Mesenchymal stem cell (in vitro differentiated cells and primary cell): Measurements from ENCODE around the gene MED15.

Experiments used
- DNase-seq: peaks from one replicate; pipeline ENCODE4 v3.0.0-alpha.2; 2013
- H2AFZ ChIP-seq: one replicate; pipeline ENCODE4 v1.6.1; 2013; ENCODE audit warnings: low read depth, mild to moderate bottlenecking, control low read depth, inconsistent platforms, low read length, moderate library complexity
- H2AK5ac ChIP-seq: 2 replicates; pipeline ENCODE4 v1.6.1; 2013; ENCODE audit warnings: low read length, moderate library complexity, mild to moderate bottlenecking, inconsistent platforms; ENCODE audit not compliant: severe bottlenecking
- H2BK120ac ChIP-seq: one replicate; pipeline ENCODE4 v1.6.1; 2013; ENCODE audit warnings: low read depth, mild to moderate bottlenecking, inconsistent platforms, low read length, moderate library complexity
- H2BK12ac ChIP-seq, 2 experiments: one replicate each; pipeline ENCODE4 v1.6.1; 2013; ENCODE audit warnings: inconsistent platforms in 2 of 2, low read length in 2 of 2, mild to moderate bottlenecking in 2 of 2, moderate library complexity in 2 of 2, control low read depth in 1 of 2
- H2BK15ac ChIP-seq: one replicate; pipeline ENCODE4 v1.6.1; 2013; ENCODE audit warnings: mild to moderate bottlenecking, low read depth, inconsistent platforms; ENCODE audit not compliant: poor library complexity, severe bottlenecking
- H2BK5ac ChIP-seq: 2 replicates; pipeline ENCODE4 v1.6.1; 2013; ENCODE audit warnings: low read depth, mild to moderate bottlenecking, low read length, control low read depth, inconsistent platforms; ENCODE audit not compliant: poor library complexity, severe bottlenecking
- H3K14ac ChIP-seq, 2 experiments: one replicate each; pipeline ENCODE4 v1.6.1; 2013; ENCODE audit warnings: inconsistent platforms in 2 of 2, low read length in 2 of 2, control low read depth in 1 of 2, mild to moderate bottlenecking in 1 of 2, moderate library complexity in 1 of 2
- H3K18ac ChIP-seq, 2 experiments: one replicate each; pipeline ENCODE4 v1.6.1; 2013; ENCODE audit warnings: inconsistent platforms in 2 of 2, low read length in 2 of 2, control low read depth in 1 of 2, low read depth in 1 of 2, mild to moderate bottlenecking in 1 of 2
- H3K23ac ChIP-seq, 2 experiments: one replicate each; pipeline ENCODE4 v1.6.1; 2013; ENCODE audit warnings: inconsistent platforms in 2 of 2, low read length in 2 of 2, mild to moderate bottlenecking in 2 of 2, moderate library complexity in 2 of 2, control low read depth in 1 of 2
- H3K27ac ChIP-seq: 2 replicates; pipeline ENCODE4 v1.5.1; 2013; ENCODE audit warnings: mild to moderate bottlenecking, moderate library complexity, low read length, control low read depth, inconsistent platforms; ENCODE audit not compliant: poor library complexity, severe bottlenecking
- H3K27me3 ChIP-seq, 2 experiments: 2 replicates each; pipeline versions ENCODE4 v1.6.1 to v1.7.0; 2013; ENCODE audit warnings: low read length in 2 of 2, mild to moderate bottlenecking in 2 of 2, moderate library complexity in 2 of 2, control low read depth in 1 of 2, inconsistent platforms in 1 of 2; ENCODE audit not compliant: control insufficient read depth in 1 of 2, insufficient read depth in 1 of 2
- H3K36me3 ChIP-seq, 2 experiments: 2 replicates each; pipeline versions ENCODE4 v1.6.1 to v1.7.0; 2013; ENCODE audit warnings: low read length in 2 of 2, control low read depth in 1 of 2, inconsistent platforms in 1 of 2, low read depth in 1 of 2, mild to moderate bottlenecking in 1 of 2; ENCODE audit not compliant: insufficient read depth in 2 of 2, control insufficient read depth in 1 of 2
- H3K4ac ChIP-seq, 2 experiments: one replicate each; pipeline ENCODE4 v1.6.1; 2013; ENCODE audit warnings: inconsistent platforms in 2 of 2, low read length in 2 of 2, mild to moderate bottlenecking in 2 of 2, moderate library complexity in 2 of 2, control low read depth in 1 of 2, low read depth in 1 of 2
- H3K4me1 ChIP-seq: 2 replicates; pipeline ENCODE4 v1.6.1; 2013; ENCODE audit warnings: low read depth, low read length, control low read depth; ENCODE audit not compliant: control insufficient read depth, insufficient read depth
- H3K4me2 ChIP-seq: 2 replicates; pipeline ENCODE4 v1.6.1; 2013; ENCODE audit warnings: low read length, mild to moderate bottlenecking, inconsistent platforms; ENCODE audit not compliant: poor library complexity, severe bottlenecking
- H3K4me3 ChIP-seq, 2 experiments: 2 replicates each; pipeline versions ENCODE4 v1.5.1 to v1.7.0; 2013; ENCODE audit warnings: low read length in 2 of 2, mild to moderate bottlenecking in 2 of 2, control low read depth in 1 of 2, low read depth in 1 of 2; ENCODE audit not compliant: insufficient read depth in 1 of 2
- H3K79me1 ChIP-seq: replicated peaks from 2 replicates; pipeline ENCODE4 v1.6.1; 2013; ENCODE audit warnings: mild to moderate bottlenecking, control low read depth, low read length, inconsistent platforms; ENCODE audit not compliant: poor library complexity, severe bottlenecking
- H3K9ac ChIP-seq: 2 replicates; pipeline ENCODE4 v1.7.0; 2013; ENCODE audit warnings: mild to moderate bottlenecking, low read length, moderate library complexity
- H3K9me3 ChIP-seq: 2 replicates; pipeline ENCODE4 v1.7.0; 2013; ENCODE audit warnings: mild to moderate bottlenecking, low read length; ENCODE audit not compliant: control insufficient read depth
- H4K8ac ChIP-seq: one replicate; pipeline ENCODE4 v1.6.1; 2013; ENCODE audit warnings: inconsistent platforms, mild to moderate bottlenecking, low read length, moderate library complexity
- H4K91ac ChIP-seq: one replicate; pipeline ENCODE4 v1.6.1; 2013; ENCODE audit warnings: mild to moderate bottlenecking, low read length, inconsistent platforms
- WGBS: methylation state at CpG from one replicate; pipeline ENCODE4 v1.1.7; 2013; ENCODE audit warnings: mixed read lengths; 5-methylcytosine and 5-hydroxymethylcytosine counted together

The MED15 gene

DNA sequence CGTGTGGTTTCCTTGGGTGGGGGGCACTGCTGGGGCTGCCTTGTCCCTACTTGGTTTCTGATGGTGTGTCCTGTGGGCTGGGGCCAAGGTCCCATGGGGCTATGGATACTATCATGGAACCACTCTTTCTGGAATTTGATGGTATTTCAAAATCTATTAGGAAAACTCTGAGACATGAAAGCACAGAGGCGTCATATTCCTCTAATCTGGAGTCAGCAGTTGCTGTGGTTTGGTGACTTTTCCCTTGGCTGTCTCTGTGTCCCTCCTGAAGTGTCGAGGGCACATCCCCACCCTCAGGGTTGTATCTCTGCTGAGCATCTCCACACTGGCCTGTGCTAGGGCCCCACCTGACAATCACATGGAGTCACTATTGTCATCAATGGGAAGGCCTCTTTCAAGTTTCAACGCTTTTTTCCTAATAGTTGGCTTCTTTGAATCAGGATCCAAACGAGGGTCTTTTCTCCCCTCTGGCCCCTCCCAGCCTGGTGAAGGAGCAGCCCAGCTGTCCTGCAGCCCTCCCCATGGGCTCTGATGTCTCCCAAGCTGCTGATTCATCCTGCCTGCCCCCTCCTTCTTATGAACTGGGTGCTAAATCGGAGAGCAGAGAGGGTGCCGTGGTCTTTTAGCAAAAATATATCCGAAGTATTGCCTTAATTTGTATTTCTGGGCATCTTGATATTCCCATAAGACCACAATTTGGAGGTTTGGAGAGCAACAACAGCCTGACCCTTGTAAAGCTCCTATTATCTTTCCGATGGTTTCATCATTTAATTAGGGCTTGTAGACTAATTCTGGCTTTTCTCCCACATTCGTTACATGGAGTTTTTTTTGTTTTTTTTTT is 38.5 kb downstream of the MED15 start:
- no peak overlapping the region for H3K4ac ChIP-seq
- no peaks in the 10 kb centered on the region for H3K27me3 ChIP-seq
- no peak for DNase-seq
- H3K18ac ChIP-seq, result no peak overlapping the region
- peak overlapping the region; percentile 49 for H2AK5ac ChIP-seq
- no peak overlapping the region for H3K27ac ChIP-seq
- H4K8ac ChIP-seq, result no peak overlapping the region
- H3K14ac ChIP-seq, result no peak overlapping the region
- peaks cover 25 to 37% of the 10 kb centered on the region in 2 experiments for H3K36me3 ChIP-seq
- no peak overlapping the region for H3K23ac ChIP-seq
- H3K79me1 ChIP-seq, result peaks cover 12% of the 10 kb centered on the region
- no peak overlapping the region for H3K4me2 ChIP-seq
- no peak overlapping the region for H2AFZ ChIP-seq
- H3K4me1 ChIP-seq, result peaks cover 26% of the 10 kb centered on the region
- no peak overlapping the region for H3K4me3 ChIP-seq
- H2BK120ac ChIP-seq, result peak overlapping the region; percentile 50
- H3K9ac ChIP-seq, result peak overlapping the region; percentile 5
- H2BK15ac ChIP-seq, result no peak overlapping the region
- no peak overlapping the region for H2BK5ac ChIP-seq
- no peak overlapping the region for H2BK12ac ChIP-seq
- no peak overlapping the region for H4K91ac ChIP-seq
- H3K9me3 ChIP-seq, result peaks cover 6% of the 10 kb centered on the region
- 91% methylated on average over 8 of the region's 10 CpGs for WGBS

DNA sequence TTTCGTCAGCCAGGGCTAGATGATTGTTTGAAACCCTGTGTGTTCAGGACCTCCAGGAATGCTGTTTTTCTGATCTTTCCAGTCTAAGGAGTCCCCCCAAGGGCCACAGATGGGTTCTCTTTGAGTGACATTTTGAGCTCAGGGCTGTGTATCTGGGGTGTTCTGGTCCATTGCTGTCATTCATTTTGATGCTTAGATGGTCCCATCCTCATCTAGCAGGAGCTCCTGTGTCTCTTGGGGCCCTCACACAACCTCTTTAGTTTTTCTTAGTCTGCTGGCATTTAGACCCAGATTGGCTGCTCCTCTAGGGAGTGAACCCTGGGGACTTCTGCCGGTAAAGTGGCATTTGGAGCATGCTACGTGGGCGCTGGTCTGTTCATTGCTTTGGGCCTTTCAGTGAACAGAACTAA is 39.1 kb downstream of the MED15 start:
- 95% methylated on average over 4 of the region's 4 CpGs for WGBS
- H3K18ac ChIP-seq, result no peak overlapping the region
- peaks cover 12% of the 10 kb centered on the region for H3K79me1 ChIP-seq
- H3K27me3 ChIP-seq, result no peaks in the 10 kb centered on the region
- H3K23ac ChIP-seq, result no peak overlapping the region
- H3K4ac ChIP-seq, result no peak overlapping the region
- no peak overlapping the region for H4K91ac ChIP-seq
- no peak for DNase-seq
- no peak overlapping the region for H3K4me3 ChIP-seq
- no peak overlapping the region for H4K8ac ChIP-seq
- H2BK5ac ChIP-seq, result no peak overlapping the region
- H3K14ac ChIP-seq, result no peak overlapping the region
- no peak overlapping the region for H2BK15ac ChIP-seq
- no peak overlapping the region for H3K27ac ChIP-seq
- no peak overlapping the region for H2AFZ ChIP-seq
- no peak overlapping the region for H2BK12ac ChIP-seq
- H3K4me2 ChIP-seq, result no peak overlapping the region
- peak overlapping the region; percentile 5 for H3K9ac ChIP-seq
- peaks cover 32% of the 10 kb centered on the region for H3K4me1 ChIP-seq
- H2BK120ac ChIP-seq, result no peak overlapping the region
- H3K36me3 ChIP-seq, result peaks cover 23 to 34% of the 10 kb centered on the region in 2 experiments
- peak overlapping the region; percentile 39 for H2AK5ac ChIP-seq
- peaks cover 6% of the 10 kb centered on the region for H3K9me3 ChIP-seq

DNA sequence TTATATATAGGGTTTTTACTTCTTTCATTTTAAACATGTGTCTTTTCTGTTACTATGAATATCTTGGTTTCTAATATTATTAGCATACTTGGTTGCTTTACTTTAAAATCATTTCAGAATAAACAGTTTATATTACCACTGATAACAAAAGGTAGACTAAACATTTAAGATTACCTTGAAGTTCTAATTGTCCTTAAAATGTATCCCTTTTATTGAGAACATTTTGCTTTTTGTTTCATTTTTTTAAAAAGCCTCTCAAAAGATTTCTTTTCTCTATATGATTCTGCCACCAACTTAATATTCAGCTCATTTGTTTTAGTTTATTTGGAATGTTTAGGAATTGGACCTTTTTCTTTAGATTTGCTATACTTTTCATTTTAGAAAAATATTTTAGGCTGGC is 39.6 kb downstream of the MED15 start:
- H3K79me1 ChIP-seq, result peaks cover 9% of the 10 kb centered on the region
- DNase-seq, result no peak
- H3K23ac ChIP-seq, result no peak overlapping the region
- no peak overlapping the region for H3K27ac ChIP-seq
- H2BK15ac ChIP-seq, result no peak overlapping the region
- no peaks in the 10 kb centered on the region for H3K27me3 ChIP-seq
- H2BK5ac ChIP-seq, result no peak overlapping the region
- no peak overlapping the region for H4K91ac ChIP-seq
- H3K18ac ChIP-seq, result no peak overlapping the region
- H2BK12ac ChIP-seq, result no peak overlapping the region
- peaks cover 36% of the 10 kb centered on the region for H3K4me1 ChIP-seq
- no peak overlapping the region for H3K4ac ChIP-seq
- H3K9ac ChIP-seq, result peak overlapping the region; percentile 5
- no peak overlapping the region for H3K4me2 ChIP-seq
- H3K14ac ChIP-seq, result no peak overlapping the region
- H2AK5ac ChIP-seq, result no peak overlapping the region
- no peak overlapping the region for H2AFZ ChIP-seq
- peaks cover 22 to 33% of the 10 kb centered on the region in 2 experiments for H3K36me3 ChIP-seq
- H3K4me3 ChIP-seq, result no peak overlapping the region
- no peak overlapping the region for H4K8ac ChIP-seq
- H2BK120ac ChIP-seq, result no peak overlapping the region
- peaks cover 6% of the 10 kb centered on the region for H3K9me3 ChIP-seq

DNA sequence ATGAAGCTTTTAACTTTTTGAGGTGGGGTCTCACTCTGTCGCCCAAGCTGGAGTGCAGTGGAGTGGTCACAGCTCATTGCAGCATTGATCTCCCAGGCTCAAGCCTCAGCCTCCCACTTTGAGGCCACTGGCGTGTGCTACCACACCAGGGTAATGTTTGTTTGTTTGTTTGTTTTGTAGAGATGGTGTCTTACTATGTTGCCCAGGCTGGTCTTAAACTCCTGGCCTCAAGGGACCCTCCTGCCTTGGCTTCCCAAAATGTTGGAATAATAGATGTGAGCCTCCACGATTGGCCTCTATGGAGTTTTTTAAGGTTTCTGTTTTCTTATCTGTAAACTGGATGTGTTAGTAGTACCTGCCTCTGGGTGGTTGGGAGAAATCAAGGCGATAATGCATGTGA is 41.4 kb downstream of the MED15 start:
- no peak overlapping the region for H2BK15ac ChIP-seq
- no peak for DNase-seq
- H2BK120ac ChIP-seq, result no peak overlapping the region
- H3K27ac ChIP-seq, result peak overlapping the region; percentile 98
- no peak overlapping the region for H3K4ac ChIP-seq
- H2AK5ac ChIP-seq, result peak overlapping the region; percentile 2
- H3K23ac ChIP-seq, result no peak overlapping the region
- H3K36me3 ChIP-seq, result peaks cover 26 to 28% of the 10 kb centered on the region in 2 experiments
- H3K27me3 ChIP-seq, result no peaks in the 10 kb centered on the region
- H2AFZ ChIP-seq, result no peak overlapping the region
- no peak overlapping the region for H2BK5ac ChIP-seq
- peaks cover 9% of the 10 kb centered on the region for H3K79me1 ChIP-seq
- no peak overlapping the region for H2BK12ac ChIP-seq
- 94% methylated on average over 4 of the region's 4 CpGs for WGBS
- no peak overlapping the region for H3K4me2 ChIP-seq
- peak overlapping the region in 1 of 2 experiments; percentile 1 for H3K18ac ChIP-seq
- no peak overlapping the region for H4K91ac ChIP-seq
- no peak overlapping the region for H3K14ac ChIP-seq
- no peak overlapping the region for H3K4me3 ChIP-seq
- H3K9ac ChIP-seq, result no peak overlapping the region
- no peaks in the 10 kb centered on the region for H3K9me3 ChIP-seq
- H3K4me1 ChIP-seq, result peaks cover 47% of the 10 kb centered on the region
- no peak overlapping the region for H4K8ac ChIP-seq
